Stimulated activated naive B cell treated with anti-CD40 and anti-IgM and Interleukin-4, amounts not matched to agents 10 μg/mL and 1 μg/mL and 100 μg/mL, for 72 hours (primary cell): ENCODE measurements around the gene STK17B.

ENCODE experiments used
- ATAC-seq, 2 donors: fragments of 150-1000 bp; cut with Tn5 transposase; replicated peaks; 2 replicates each; pipeline ENCODE4 v1.10.0; 2021; ENCODE audit warnings: moderate library complexity in 1 of 2
- DNase-seq: peaks from one replicate; pipeline ENCODE4 v3.0.0; 2021
- H3K27ac Mint-ChIP-seq: one replicate; pipeline ENCODE4 v1.8.0; 2022; ENCODE audit warnings: mild to moderate bottlenecking, mixed read lengths
- H3K27me3 Mint-ChIP-seq, 2 donors: one replicate each; pipeline ENCODE4 v1.8.0; 2022; ENCODE audit warnings: mixed read lengths in 2 of 2
- H3K36me3 Mint-ChIP-seq, 2 donors: one replicate each; pipeline ENCODE4 v1.8.0; 2022; ENCODE audit warnings: mixed read lengths in 2 of 2, mild to moderate bottlenecking in 1 of 2
- H3K4me1 Mint-ChIP-seq, 2 donors: one replicate each; pipeline ENCODE4 v1.8.0; 2022; ENCODE audit warnings: mixed read lengths in 2 of 2, mild to moderate bottlenecking in 1 of 2
- H3K4me3 Mint-ChIP-seq, 2 donors: one replicate each; pipeline ENCODE4 v1.8.0; 2022; ENCODE audit warnings: mild to moderate bottlenecking in 2 of 2, mixed read lengths in 2 of 2, moderate library complexity in 1 of 2
- H3K9me3 Mint-ChIP-seq, 2 donors: one replicate each; pipeline ENCODE4 v1.8.0; 2022; ENCODE audit warnings: mixed read lengths in 2 of 2, mild to moderate bottlenecking in 1 of 2

STK17B gene

DNA sequence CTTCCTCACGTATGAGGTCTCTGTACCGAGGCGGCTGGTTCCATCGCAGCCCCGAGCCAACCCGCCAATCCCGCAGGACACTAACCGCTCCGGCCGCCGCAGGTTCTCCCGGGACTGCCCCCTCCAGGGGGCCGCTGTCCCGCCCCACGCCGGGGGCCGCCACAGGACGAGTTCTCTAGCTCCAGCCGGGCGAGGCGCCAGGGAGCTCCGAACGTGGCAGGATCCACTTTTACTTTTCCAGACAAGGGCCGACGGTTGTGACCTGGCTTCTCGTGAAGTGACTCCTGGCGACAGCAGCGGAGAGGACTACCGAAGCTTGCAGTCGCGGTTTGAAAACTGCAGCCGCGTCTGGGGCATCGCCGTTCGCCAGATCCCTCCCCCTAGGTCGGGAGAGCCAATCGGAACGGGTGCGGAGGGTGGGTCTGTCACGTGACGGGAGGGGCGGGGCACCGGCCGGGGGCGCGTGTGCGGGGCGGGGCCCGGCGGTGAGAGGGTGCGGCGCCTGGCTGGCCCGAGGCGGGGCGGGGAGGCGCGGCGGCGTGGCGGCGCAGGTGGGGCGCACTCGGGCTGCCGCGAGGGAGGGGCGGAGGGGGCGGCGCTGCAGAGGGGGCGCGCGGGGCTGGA lies at the start of gene STK17B:
TSS of gene STK17B (minus strand) at position 331 of the 624 bp plus-strand sequence. CDS start 8,195 bp downstream, outside the sequence.
- H3K9me3 Mint-ChIP-seq, result no peaks in the 10 kb centered on the region
- peak; percentile 69 to 72 for ATAC-seq
- H3K4me3 Mint-ChIP-seq, result peak within 1 kb of the TSS; percentile 99
- H3K36me3 Mint-ChIP-seq, result peaks cover 33 to 38% of the 10 kb centered on the region in 2 donors
- no peaks in the 10 kb centered on the region for H3K27me3 Mint-ChIP-seq
- H3K27ac Mint-ChIP-seq, result peak within 1 kb of the TSS; percentile 100
- peak; percentile 93 for DNase-seq
- peaks cover 32 to 46% of the 10 kb centered on the region in 2 donors for H3K4me1 Mint-ChIP-seq

DNA sequence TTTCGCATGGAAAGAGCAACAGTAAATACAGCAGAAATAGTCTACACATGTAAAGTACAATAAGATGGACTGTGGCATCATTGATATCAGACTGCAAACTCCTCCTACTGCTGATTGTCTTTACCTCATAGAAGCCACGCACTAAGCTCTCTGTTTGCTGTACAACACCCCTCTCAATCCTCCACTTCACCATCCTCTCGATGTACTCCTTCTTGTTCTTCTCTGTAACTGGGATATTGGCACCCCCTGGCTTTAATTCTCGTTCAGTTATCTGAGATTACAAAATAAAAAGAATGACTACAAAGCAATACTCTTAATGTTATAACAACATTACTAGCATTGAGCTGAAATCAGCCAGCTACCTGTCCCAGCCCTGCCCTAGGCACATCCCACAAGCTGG lies 49.3 kb upstream of the STK17B start:
- H3K36me3 Mint-ChIP-seq, result peaks cover 0 to 2% of the 10 kb centered on the region in 2 donors
- H3K27me3 Mint-ChIP-seq, result no peaks in the 10 kb centered on the region
- peaks cover 0 to 1% of the 10 kb centered on the region in 2 donors for H3K9me3 Mint-ChIP-seq
- H3K4me3 Mint-ChIP-seq, result no peak overlapping the region
- H3K4me1 Mint-ChIP-seq, result peaks cover 31 to 55% of the 10 kb centered on the region in 2 donors
- DNase-seq (no peak), ATAC-seq (no peak)
- peak overlapping the region; percentile 15 for H3K27ac Mint-ChIP-seq

DNA sequence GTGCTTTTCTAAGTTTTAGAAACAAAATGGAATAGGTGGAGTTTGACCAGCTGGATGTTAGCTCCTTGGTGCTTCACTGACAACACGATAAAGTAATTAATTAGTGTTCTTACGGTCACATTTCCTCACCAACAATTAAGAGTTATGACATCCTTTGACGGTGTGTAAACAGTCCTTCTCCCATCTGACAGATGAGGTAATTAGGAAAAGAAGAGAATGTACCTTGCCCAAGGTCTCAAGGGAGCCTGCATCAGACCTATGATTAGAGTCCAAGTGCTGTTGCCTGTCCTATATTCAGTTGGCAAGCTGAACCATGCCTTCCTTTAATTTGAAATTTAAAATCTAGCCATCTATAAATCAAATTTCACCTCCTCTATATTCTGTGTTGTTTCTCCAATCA lies 48.3 kb upstream of the STK17B start:
- no peaks in the 10 kb centered on the region for H3K27me3 Mint-ChIP-seq
- H3K36me3 Mint-ChIP-seq, result peaks cover 0 to 2% of the 10 kb centered on the region in 2 donors
- DNase-seq (no peak), ATAC-seq (no peak)
- no peak overlapping the region for H3K27ac Mint-ChIP-seq
- H3K4me3 Mint-ChIP-seq, result no peak overlapping the region
- peaks cover 27 to 47% of the 10 kb centered on the region in 2 donors for H3K4me1 Mint-ChIP-seq
- peaks cover 0 to 1% of the 10 kb centered on the region in 2 donors for H3K9me3 Mint-ChIP-seq

DNA sequence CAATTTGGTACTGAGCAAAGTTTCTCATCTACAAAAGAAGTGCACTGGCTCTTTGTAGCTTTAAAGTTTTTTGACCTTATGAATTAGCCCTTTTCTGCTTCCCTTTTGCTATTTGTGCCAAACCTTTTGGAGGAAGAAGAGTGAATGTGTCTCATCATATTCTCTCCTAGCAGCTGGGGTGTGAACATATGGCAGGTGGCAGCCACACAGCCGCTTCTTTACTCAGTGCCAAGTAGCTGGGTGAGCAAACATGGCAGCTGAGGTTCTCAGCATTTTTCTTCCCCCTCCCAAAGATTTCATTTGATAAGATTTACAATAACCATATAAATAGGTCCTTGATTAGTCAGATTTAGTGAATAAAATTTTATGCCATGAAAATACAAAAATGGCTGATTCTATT lies 46.7 kb upstream of the STK17B start:
- DNase-seq (no peak), ATAC-seq (peak in 1 of 2 donors; percentile 33)
- Mint-ChIP-seq H3K9me3 (peaks cover 0 to 1% of the 10 kb centered on the region in 2 donors), H3K4me1 (peaks cover 21 to 44% of the 10 kb centered on the region in 2 donors), H3K27me3 (no peaks in the 10 kb centered on the region), H3K4me3 (no peak overlapping the region), H3K36me3 (no peaks in the 10 kb centered on the region), H3K27ac (no peak overlapping the region)

DNA sequence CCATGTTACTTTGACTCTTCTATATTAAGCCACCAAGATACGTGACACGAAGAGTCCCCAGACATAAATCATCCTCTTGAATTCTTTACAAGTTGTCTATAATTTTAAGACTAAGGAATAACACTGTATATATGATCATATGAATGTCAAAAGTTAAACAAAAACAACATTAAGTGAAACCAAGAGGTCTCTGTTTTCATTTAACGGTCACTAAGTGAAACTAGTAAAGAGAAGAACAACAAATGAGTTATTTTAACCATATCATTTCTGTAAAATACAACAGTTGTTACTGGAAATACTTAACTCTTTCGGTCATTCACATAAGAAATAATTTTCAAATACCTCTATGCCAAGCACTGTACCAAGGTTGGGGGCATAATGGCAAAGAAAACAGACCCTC lies 45.7 kb upstream of the STK17B start:
- no peak for DNase-seq
- peaks cover 5 to 7% of the 10 kb centered on the region in 2 donors for H3K36me3 Mint-ChIP-seq
- H3K4me3 Mint-ChIP-seq, result no peak overlapping the region
- peaks cover 0 to 1% of the 10 kb centered on the region in 2 donors for H3K9me3 Mint-ChIP-seq
- no peaks in the 10 kb centered on the region for H3K27me3 Mint-ChIP-seq
- no peak for ATAC-seq
- peak overlapping the region; percentile 37 for H3K27ac Mint-ChIP-seq
- H3K4me1 Mint-ChIP-seq, result peaks cover 24 to 53% of the 10 kb centered on the region in 2 donors

GRCh38 chr2:196215376-196215775 lies 44.0 kb upstream of the STK17B start:
- Mint-ChIP-seq H3K36me3 (peaks cover 5 to 9% of the 10 kb centered on the region in 2 donors), H3K27me3 (no peaks in the 10 kb centered on the region), H3K27ac (no peak overlapping the region), H3K4me3 (no peak overlapping the region), H3K9me3 (no peaks in the 10 kb centered on the region), H3K4me1 (peaks cover 26 to 61% of the 10 kb centered on the region in 2 donors)
- no peak for ATAC-seq
- no peak for DNase-seq

- Mint-ChIP-seq H3K27me3 (no peaks in the 10 kb centered on the region), H3K27ac (no peak overlapping the region), H3K4me1 (peaks cover 32 to 72% of the 10 kb centered on the region in 2 donors), H3K9me3 (peaks cover 0 to 2% of the 10 kb centered on the region in 2 donors), H3K36me3 (peaks cover 5 to 12% of the 10 kb centered on the region in 2 donors), H3K4me3 (no peak overlapping the region)
- DNase-seq, result no peak
- no peak for ATAC-seq
Observed at GRCh38 chr2:196214156-196214555, 42.8 kb upstream of the STK17B start.

DNA sequence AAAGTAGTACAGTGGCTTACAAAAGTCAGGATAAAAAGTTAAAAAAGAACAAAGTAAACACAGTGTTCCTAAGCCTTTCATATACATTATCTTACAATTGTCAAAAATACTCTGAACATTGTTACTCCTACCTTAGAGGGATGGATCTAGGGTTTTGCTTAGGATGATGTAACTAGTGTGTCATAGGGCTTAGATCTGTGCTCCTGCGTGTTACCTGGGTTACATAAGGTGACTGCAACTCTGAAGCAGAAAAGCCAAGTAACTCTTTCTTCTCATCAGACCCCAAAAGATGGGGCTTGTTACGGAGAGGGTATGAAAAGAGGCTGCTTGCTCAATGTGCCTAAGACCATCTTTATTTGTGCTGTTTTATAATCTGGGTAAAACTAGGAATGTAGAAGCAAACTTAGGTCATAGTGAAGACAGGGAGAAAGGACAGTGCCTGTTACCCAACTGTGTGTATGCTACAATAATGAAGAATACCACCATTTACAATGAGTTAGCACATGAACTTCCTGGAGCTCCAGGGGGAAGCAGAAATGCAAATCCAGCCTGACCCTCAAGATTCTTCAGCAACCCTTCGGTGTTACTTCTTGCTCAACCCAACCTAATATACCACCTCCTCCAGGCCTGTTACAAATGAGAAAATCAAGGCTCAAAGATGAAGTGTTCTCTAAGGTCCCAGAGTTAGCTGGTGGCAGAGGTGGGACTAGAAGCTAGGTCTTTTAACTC lies 42.0 kb upstream of the STK17B start:
- peaks cover 5 to 12% of the 10 kb centered on the region in 2 donors for H3K36me3 Mint-ChIP-seq
- no peaks in the 10 kb centered on the region for H3K27me3 Mint-ChIP-seq
- no peak for ATAC-seq
- peaks cover 0 to 2% of the 10 kb centered on the region in 2 donors for H3K9me3 Mint-ChIP-seq
- peaks cover 36 to 78% of the 10 kb centered on the region in 2 donors for H3K4me1 Mint-ChIP-seq
- H3K27ac Mint-ChIP-seq, result peak overlapping the region; percentile 99
- H3K4me3 Mint-ChIP-seq, result no peak overlapping the region
- no peak for DNase-seq

- Mint-ChIP-seq H3K27me3 (no peaks in the 10 kb centered on the region), H3K4me1 (peaks cover 44 to 67% of the 10 kb centered on the region in 2 donors), H3K36me3 (peaks cover 5 to 12% of the 10 kb centered on the region in 2 donors), H3K27ac (no peak overlapping the region), H3K9me3 (peaks cover 0 to 2% of the 10 kb centered on the region in 2 donors), H3K4me3 (no peak overlapping the region)
- no peak for ATAC-seq
- DNase-seq, result no peak
Observed at GRCh38 chr2:196208915-196209314, 37.5 kb upstream of the STK17B start.

- H3K4me3 Mint-ChIP-seq, result no peak overlapping the region
- H3K9me3 Mint-ChIP-seq, result peaks cover 0 to 2% of the 10 kb centered on the region in 2 donors
- H3K27me3 Mint-ChIP-seq, result no peaks in the 10 kb centered on the region
- peaks cover 0 to 6% of the 10 kb centered on the region in 2 donors for H3K36me3 Mint-ChIP-seq
- DNase-seq, result no peak
- peak overlapping the region; percentile 65 for H3K27ac Mint-ChIP-seq
- H3K4me1 Mint-ChIP-seq, result peaks cover 37 to 48% of the 10 kb centered on the region in 2 donors
- no peak for ATAC-seq
Observed at GRCh38 chr2:196206804-196207203, 35.4 kb upstream of the STK17B start.

DNA sequence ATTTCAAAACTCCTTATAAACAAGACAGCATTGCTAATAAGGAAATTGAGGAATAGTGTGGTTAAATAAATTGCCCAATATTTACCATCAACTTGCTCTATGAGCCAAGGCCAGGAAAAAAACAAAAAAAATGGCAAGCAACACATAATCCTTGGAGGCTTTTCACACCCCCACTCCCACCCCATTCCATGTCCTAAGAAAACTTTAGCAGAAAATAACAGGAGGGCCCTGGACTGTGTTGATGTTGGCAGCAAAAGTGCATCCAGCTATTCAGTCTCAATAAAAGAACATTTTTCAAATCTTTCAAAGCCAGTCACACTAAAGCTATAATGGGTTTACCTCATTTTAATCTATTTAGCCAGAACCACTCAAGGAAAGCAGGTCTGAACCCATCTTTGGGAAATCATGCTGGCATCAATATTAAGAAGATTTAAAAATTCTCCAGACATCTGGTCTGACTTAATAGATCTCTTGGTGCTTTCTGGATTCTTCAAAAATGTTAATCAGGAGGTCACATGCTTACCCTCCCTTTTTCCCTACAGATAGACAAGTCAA lies 34.6 kb upstream of the STK17B start:
- Mint-ChIP-seq H3K4me1 (peaks cover 35 to 44% of the 10 kb centered on the region in 2 donors), H3K36me3 (peaks cover 0 to 4% of the 10 kb centered on the region in 2 donors), H3K27me3 (no peaks in the 10 kb centered on the region), H3K4me3 (no peak overlapping the region), H3K9me3 (peaks cover 0 to 2% of the 10 kb centered on the region in 2 donors), H3K27ac (no peak overlapping the region)
- ATAC-seq (no peak), DNase-seq (no peak)

GRCh38 chr2:196205011-196205766 lies 33.8 kb upstream of the STK17B start:
- peaks cover 34 to 40% of the 10 kb centered on the region in 2 donors for H3K4me1 Mint-ChIP-seq
- H3K4me3 Mint-ChIP-seq, result no peak overlapping the region
- H3K27me3 Mint-ChIP-seq, result no peaks in the 10 kb centered on the region
- ATAC-seq (no peak), DNase-seq (no peak)
- peaks cover 0 to 3% of the 10 kb centered on the region in 2 donors for H3K36me3 Mint-ChIP-seq
- H3K27ac Mint-ChIP-seq, result no peak overlapping the region
- peaks cover 0 to 2% of the 10 kb centered on the region in 2 donors for H3K9me3 Mint-ChIP-seq

DNA sequence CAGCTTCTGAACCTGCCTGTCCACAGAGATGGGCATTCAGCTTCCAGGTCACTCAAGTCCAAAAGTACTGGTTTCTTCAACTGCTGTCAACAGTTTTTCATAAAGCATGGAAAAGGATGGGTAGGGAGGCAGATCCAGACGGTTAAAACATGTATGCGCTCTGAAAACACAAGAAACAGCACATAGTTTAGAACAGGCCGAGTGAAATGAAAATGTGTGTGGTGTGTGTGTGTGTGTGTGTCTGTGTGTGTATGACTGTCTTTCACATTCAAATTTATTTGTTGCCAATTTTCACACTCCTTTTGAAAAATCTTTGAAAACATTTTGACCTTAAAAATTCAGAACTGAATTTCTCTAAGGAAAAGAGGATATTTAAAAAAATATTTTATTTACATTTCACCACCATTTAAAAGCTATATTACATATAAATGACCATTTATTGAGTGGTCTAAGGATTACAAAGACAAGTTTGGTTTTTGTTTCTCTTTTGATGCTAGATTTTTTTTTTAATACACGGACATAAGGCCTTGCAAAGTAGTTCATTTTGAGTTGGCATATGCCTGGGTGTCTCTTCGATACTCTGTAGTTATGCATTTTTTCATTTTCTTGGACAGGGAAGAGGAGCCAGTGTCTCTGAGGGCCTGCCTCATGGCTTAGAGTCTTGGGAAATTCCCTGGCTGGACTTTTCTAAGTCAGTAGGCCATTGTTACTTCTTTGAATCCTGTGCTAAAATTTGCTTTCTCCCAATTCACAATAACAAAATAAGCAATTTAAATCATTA lies 30.0 kb upstream of the STK17B start:
- Mint-ChIP-seq H3K27ac (peak overlapping the region; percentile 81), H3K36me3 (no peaks in the 10 kb centered on the region), H3K27me3 (no peaks in the 10 kb centered on the region), H3K9me3 (no peaks in the 10 kb centered on the region), H3K4me1 (peaks cover 18 to 19% of the 10 kb centered on the region in 2 donors), H3K4me3 (peak overlapping the region; percentile 27 to 64)
- DNase-seq, result no peak
- no peak for ATAC-seq
